HL-60 (cell line): Measurements from ENCODE around the gene ROS1.

Experiments used
- DNase-seq, 2 experiments: peaks; one replicate each; pipeline ENCODE4 v3.0.0-alpha.2; 2010 to 2020; ENCODE audit warnings: low read depth in 1 of 2, low spot score in 1 of 2
- H3K27ac ChIP-seq: fragments of 250-450 bp; sonication (Bioruptor Pico); replicated peaks from 2 replicates; pipeline ENCODE4 v1.5.1; 2020; ENCODE audit warnings: mild to moderate bottlenecking, moderate library complexity
- H3K27me3 ChIP-seq: fragments of 250-450 bp; sonication (Bioruptor Pico); 2 replicates; pipeline ENCODE4 v1.5.1; 2021; ENCODE audit warnings: mild to moderate bottlenecking, moderate library complexity; ENCODE audit not compliant: insufficient read depth, poor library complexity, severe bottlenecking
- H3K4me3 ChIP-seq: replicated peaks from 2 replicates; pipeline ENCODE4 v1.5.1; 2011; ENCODE audit warnings: mild to moderate bottlenecking, control low read depth, low read length; ENCODE audit not compliant: insufficient read depth
- CTCF ChIP-seq: IDR thresholded peaks from one replicate; pipeline ENCODE4 v1.5.1; 2011; ENCODE audit warnings: low read length, control low read depth, inconsistent platforms; ENCODE audit not compliant: insufficient read depth
- GABPA ChIP-seq: IDR thresholded peaks from 2 replicates; pipeline ENCODE4 v1.6.1; 2012; ENCODE audit warnings: low read depth
- POLR2AphosphoS5 ChIP-seq: IDR thresholded peaks from 2 replicates; pipeline ENCODE4 v1.6.1; 2012; ENCODE audit warnings: low read depth
- REST ChIP-seq: IDR thresholded peaks from 2 replicates; pipeline ENCODE4 v1.6.1; 2012; ENCODE audit warnings: low read depth; ENCODE audit not compliant: insufficient replicate concordance
- SPI1 ChIP-seq: IDR thresholded peaks from 2 replicates; pipeline ENCODE4 v1.6.1; 2012; ENCODE audit warnings: low read depth, mild to moderate bottlenecking, borderline replicate concordance

The ROS1 gene

GRCh38 chr6:117393045-117393444 lies 32.7 kb downstream of the ROS1 start:
- H3K4me3 ChIP-seq = no peak overlapping the region
- no peak overlapping the region for H3K27ac ChIP-seq
- TF ChIP-seq SPI1 (no peak), GABPA (no peak), REST (no peak), POLR2AphosphoS5 (no peak), CTCF (no peak)
- peaks cover 2% of the 10 kb centered on the region for H3K27me3 ChIP-seq
- no peak for DNase-seq

GRCh38 chr6:117391874-117392583 lies 33.7 kb downstream of the ROS1 start:
- DNase-seq = no peak
- no peak overlapping the region for H3K4me3 ChIP-seq
- H3K27ac ChIP-seq = no peak overlapping the region
- peaks cover 2% of the 10 kb centered on the region for H3K27me3 ChIP-seq
- TF ChIP-seq POLR2AphosphoS5 (no peak), SPI1 (no peak), CTCF (no peak), GABPA (no peak), REST (no peak)

- no peak overlapping the region for H3K27ac ChIP-seq
- no peak for TF ChIP-seq REST
- no peak for TF ChIP-seq POLR2AphosphoS5
- no peak for TF ChIP-seq SPI1
- TF ChIP-seq GABPA = no peak
- TF ChIP-seq CTCF = no peak
- DNase-seq = no peak
- H3K27me3 ChIP-seq = no peaks in the 10 kb centered on the region
- H3K4me3 ChIP-seq = no peak overlapping the region
Observed at GRCh38 chr6:117389227-117390057, 36.3 kb downstream of the ROS1 start.
